Astrocyte (in vitro differentiated cells and primary cell): ENCODE data around the gene CDH13. TPM values are rescaled to one million over a fixed set of nuclear protein-coding genes. Genes with fewer than 3 reads are reported as not detected.

Source experiments
- DNase-seq: peaks from one replicate; pipeline ENCODE4 v3.0.0-alpha.2; 2010; ENCODE audit warnings: low read depth
- FAIRE-seq: peaks from 2 replicates; lab custom pipeline; 2011; peaks lifted over from hg19 to GRCh38; lab: Jason Lieb, UNC
- H2AFZ ChIP-seq: 2 replicates; pipeline ENCODE4 v1.6.0; 2012; ENCODE audit warnings: low read depth, low read length, inconsistent platforms
- H3K27ac ChIP-seq: 2 replicates; pipeline ENCODE4 v1.5.1; 2011; ENCODE audit warnings: low read depth, low read length, inconsistent platforms
- H3K27me3 ChIP-seq: 2 replicates; pipeline ENCODE4 v1.6.0; 2011; ENCODE audit warnings: low read length, inconsistent platforms; ENCODE audit not compliant: insufficient read depth
- H3K36me3 ChIP-seq: 2 replicates; pipeline ENCODE4 v1.5.1; 2011; ENCODE audit warnings: low read length, inconsistent platforms; ENCODE audit not compliant: insufficient read depth
- H3K4me1 ChIP-seq: 2 replicates; pipeline ENCODE4 v1.5.1; 2011; ENCODE audit warnings: low read length, inconsistent platforms; ENCODE audit not compliant: insufficient read depth
- H3K4me2 ChIP-seq: 2 replicates; pipeline ENCODE4 v1.6.0; 2012; ENCODE audit warnings: low read length, inconsistent platforms
- H3K4me3 ChIP-seq: 2 replicates; pipeline ENCODE4 v1.5.1; 2011; ENCODE audit warnings: low read depth, mild to moderate bottlenecking, low read length, inconsistent platforms; ENCODE audit not compliant: insufficient read depth
- H3K79me2 ChIP-seq: 2 replicates; pipeline ENCODE4 v1.6.0; 2012; ENCODE audit warnings: mild to moderate bottlenecking, low read length, inconsistent platforms; ENCODE audit not compliant: insufficient read depth
- H3K9ac ChIP-seq: 2 replicates; pipeline ENCODE4 v1.6.0; 2012; ENCODE audit warnings: mild to moderate bottlenecking, low read length, inconsistent platforms
- H3K9me3 ChIP-seq: 2 replicates; pipeline ENCODE4 v1.5.1; 2012; ENCODE audit warnings: low read depth, mild to moderate bottlenecking, low read length, inconsistent platforms; ENCODE audit not compliant: insufficient read depth
- H4K20me1 ChIP-seq: 2 replicates; pipeline ENCODE4 v1.6.0; 2012; ENCODE audit warnings: low read length, inconsistent platforms; ENCODE audit not compliant: insufficient read depth
- H3K27ac Mint-ChIP-seq: one replicate; pipeline ENCODE4 v1.8.0; 2021; ENCODE audit warnings: mild to moderate bottlenecking, mixed read lengths; ENCODE audit not compliant: unreplicated experiment
- H3K27me3 Mint-ChIP-seq: one replicate; pipeline ENCODE4 v1.8.0; 2021; ENCODE audit warnings: low read depth, mixed read lengths; ENCODE audit not compliant: unreplicated experiment
- H3K36me3 Mint-ChIP-seq: one replicate; pipeline ENCODE4 v1.8.0; 2021; ENCODE audit warnings: low read depth, mixed read lengths; ENCODE audit not compliant: unreplicated experiment
- H3K4me1 Mint-ChIP-seq: one replicate; pipeline ENCODE4 v1.8.0; 2021; ENCODE audit warnings: low read depth, mixed read lengths; ENCODE audit not compliant: unreplicated experiment
- H3K4me3 Mint-ChIP-seq: one replicate; pipeline ENCODE4 v1.8.0; 2021; ENCODE audit warnings: mild to moderate bottlenecking, moderate library complexity, mixed read lengths; ENCODE audit not compliant: unreplicated experiment
- H3K9me3 Mint-ChIP-seq: one replicate; pipeline ENCODE4 v1.8.0; 2021; ENCODE audit warnings: mild to moderate bottlenecking, mixed read lengths; ENCODE audit not compliant: unreplicated experiment
- EZH2 ChIP-seq: IDR thresholded peaks from 2 replicates; pipeline ENCODE4 v1.6.1; 2012; ENCODE audit warnings: mild to moderate bottlenecking, low read length, inconsistent platforms; ENCODE audit not compliant: insufficient read depth
- total RNA-seq: library from RNA; stranded (reverse); gene quantifications from 2 replicates; pipeline ENCODE4 v1.2.1, GENCODE V29; 2021
- TF ChIP-seq, protein P1 (sequence below): IDR thresholded peaks from 2 replicates; pipeline ENCODE4 v1.5.1; 2011; ENCODE audit warnings: low read depth, mild to moderate bottlenecking, inconsistent platforms, low read length, moderate library complexity; ENCODE audit not compliant: insufficient read depth

Gene CDH13
- total RNA-seq, 1 donor from 2014 or later = 41.7 TPM

DNA sequence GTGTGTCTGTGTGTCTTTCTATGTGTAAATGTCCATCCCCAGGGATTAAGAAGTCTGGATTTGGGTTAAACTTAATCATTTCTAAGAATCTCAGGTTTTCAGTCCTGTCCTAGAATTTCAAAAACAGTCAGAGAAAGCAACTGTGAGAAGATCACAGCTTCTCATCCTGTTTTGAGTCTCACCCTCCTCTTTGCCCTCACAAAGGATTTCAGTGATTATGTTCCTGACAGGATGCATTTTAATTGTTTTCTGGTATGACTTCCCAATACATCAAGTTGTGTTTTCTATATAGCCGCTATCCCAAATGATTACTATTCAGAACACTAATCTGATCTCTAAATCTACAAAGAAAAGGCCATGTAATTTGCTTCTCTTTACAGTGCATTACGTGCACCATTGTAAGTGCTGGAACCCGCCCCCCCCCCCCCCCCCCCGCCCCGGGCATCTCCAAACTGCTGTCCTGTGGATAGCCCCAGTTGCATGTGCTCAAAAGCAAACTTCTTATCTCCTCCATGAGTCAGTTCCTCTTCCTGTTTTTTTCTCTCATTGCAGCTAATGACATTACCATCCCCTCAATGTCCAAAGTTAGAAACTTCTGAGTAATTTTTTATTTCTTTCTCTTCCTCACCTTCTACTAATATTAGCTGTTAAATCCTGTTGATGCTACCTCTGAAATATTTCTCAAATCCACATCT is 73.9 kb downstream of the CDH13 start:
- peak overlapping the region; percentile 8 for H3K9ac ChIP-seq
- Mint-ChIP-seq H3K9me3 (no peaks in the 10 kb centered on the region), H3K4me1 (peaks cover 16% of the 10 kb centered on the region), H3K27ac (no peak overlapping the region), H3K4me3 (no peak overlapping the region), H3K27me3 (no peaks in the 10 kb centered on the region), H3K36me3 (no peaks in the 10 kb centered on the region)
- no peaks in the 10 kb centered on the region for H3K36me3 ChIP-seq
- TF ChIP-seq, protein P1, sequence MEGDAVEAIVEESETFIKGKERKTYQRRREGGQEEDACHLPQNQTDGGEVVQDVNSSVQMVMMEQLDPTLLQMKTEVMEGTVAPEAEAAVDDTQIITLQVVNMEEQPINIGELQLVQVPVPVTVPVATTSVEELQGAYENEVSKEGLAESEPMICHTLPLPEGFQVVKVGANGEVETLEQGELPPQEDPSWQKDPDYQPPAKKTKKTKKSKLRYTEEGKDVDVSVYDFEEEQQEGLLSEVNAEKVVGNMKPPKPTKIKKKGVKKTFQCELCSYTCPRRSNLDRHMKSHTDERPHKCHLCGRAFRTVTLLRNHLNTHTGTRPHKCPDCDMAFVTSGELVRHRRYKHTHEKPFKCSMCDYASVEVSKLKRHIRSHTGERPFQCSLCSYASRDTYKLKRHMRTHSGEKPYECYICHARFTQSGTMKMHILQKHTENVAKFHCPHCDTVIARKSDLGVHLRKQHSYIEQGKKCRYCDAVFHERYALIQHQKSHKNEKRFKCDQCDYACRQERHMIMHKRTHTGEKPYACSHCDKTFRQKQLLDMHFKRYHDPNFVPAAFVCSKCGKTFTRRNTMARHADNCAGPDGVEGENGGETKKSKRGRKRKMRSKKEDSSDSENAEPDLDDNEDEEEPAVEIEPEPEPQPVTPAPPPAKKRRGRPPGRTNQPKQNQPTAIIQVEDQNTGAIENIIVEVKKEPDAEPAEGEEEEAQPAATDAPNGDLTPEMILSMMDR = no peak
- TF ChIP-seq EZH2 = no peak
- DNase-seq (peak; percentile 61), FAIRE-seq (no peak)
- H3K4me2 ChIP-seq = peak overlapping the region; percentile 49
- peaks cover 39% of the 10 kb centered on the region for H3K79me2 ChIP-seq
- no peaks in the 10 kb centered on the region for H3K27me3 ChIP-seq
- H3K9me3 ChIP-seq = no peaks in the 10 kb centered on the region
- H3K27ac ChIP-seq = peak overlapping the region; percentile 39
- H2AFZ ChIP-seq = no peak overlapping the region
- no peaks in the 10 kb centered on the region for H4K20me1 ChIP-seq
- H3K4me3 ChIP-seq = no peak overlapping the region
- H3K4me1 ChIP-seq = peaks cover 28% of the 10 kb centered on the region

DNA sequence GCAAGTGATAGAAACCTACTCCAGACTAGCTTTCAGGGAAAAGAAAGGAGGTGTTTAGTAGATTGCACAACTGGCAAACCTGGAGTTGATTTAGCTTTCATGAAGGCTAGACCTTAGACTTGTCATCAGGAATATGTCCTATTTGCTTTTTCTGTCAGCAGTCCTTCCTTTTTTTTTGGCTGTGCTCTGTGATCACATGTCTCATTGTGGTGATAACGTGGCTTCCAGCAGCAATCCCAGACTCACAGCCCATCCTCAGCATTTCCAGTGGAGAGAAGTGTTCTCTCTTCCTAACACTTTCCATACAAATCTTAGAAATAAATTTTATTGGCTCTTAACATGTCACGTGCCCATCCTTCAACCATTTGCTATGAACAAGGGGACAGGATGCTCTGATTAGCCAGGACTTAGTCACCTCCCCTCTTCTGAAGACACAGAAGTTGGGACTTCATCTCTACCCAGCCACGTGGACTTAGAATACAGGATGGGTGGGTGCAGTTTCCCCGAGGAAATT is 74.7 kb downstream of the CDH13 start:
- Histone ChIP-seq H4K20me1 (peaks cover 4% of the 10 kb centered on the region), H3K4me1 (peaks cover 28% of the 10 kb centered on the region), H3K27ac (peak overlapping the region; percentile 39), H3K4me3 (no peak overlapping the region), H3K27me3 (no peaks in the 10 kb centered on the region), H2AFZ (no peak overlapping the region), H3K36me3 (no peaks in the 10 kb centered on the region), H3K9me3 (no peaks in the 10 kb centered on the region), H3K4me2 (peak overlapping the region; percentile 46), H3K79me2 (peaks cover 39% of the 10 kb centered on the region), H3K9ac (no peak overlapping the region)
- FAIRE-seq (peak; percentile 64), DNase-seq (no peak)
- Mint-ChIP-seq H3K27me3 (no peaks in the 10 kb centered on the region), H3K9me3 (no peaks in the 10 kb centered on the region), H3K27ac (no peak overlapping the region), H3K36me3 (no peaks in the 10 kb centered on the region), H3K4me1 (peaks cover 16% of the 10 kb centered on the region), H3K4me3 (no peak overlapping the region)
- TF ChIP-seq EZH2 = no peak
- TF ChIP-seq, protein P1 = no peak

GRCh38 chr16:82703161-82703560 is 76.4 kb downstream of the CDH13 start:
- DNase-seq (no peak), FAIRE-seq (no peak)
- no peak overlapping the region for H3K9ac ChIP-seq
- H3K9me3 ChIP-seq = no peaks in the 10 kb centered on the region
- peaks cover 28% of the 10 kb centered on the region for H3K4me1 ChIP-seq
- Mint-ChIP-seq H3K4me3 (no peak overlapping the region), H3K27me3 (no peaks in the 10 kb centered on the region), H3K27ac (no peak overlapping the region), H3K36me3 (no peaks in the 10 kb centered on the region), H3K4me1 (peaks cover 16% of the 10 kb centered on the region), H3K9me3 (no peaks in the 10 kb centered on the region)
- H3K36me3 ChIP-seq = no peaks in the 10 kb centered on the region
- no peak overlapping the region for H3K27ac ChIP-seq
- peaks cover 11% of the 10 kb centered on the region for H4K20me1 ChIP-seq
- peaks cover 29% of the 10 kb centered on the region for H3K79me2 ChIP-seq
- TF ChIP-seq, protein P1 = no peak
- TF ChIP-seq EZH2 = no peak
- no peak overlapping the region for H3K4me3 ChIP-seq
- no peak overlapping the region for H2AFZ ChIP-seq
- no peaks in the 10 kb centered on the region for H3K27me3 ChIP-seq
- H3K4me2 ChIP-seq = no peak overlapping the region
